Kidney capillary endothelial cell (primary cell): ENCODE results near the gene NRBF2.
"Not testable (repeated sequence)": the region's sequence is repeated elsewhere in the genome, so short reads cannot be mapped to it uniquely, and the experiment has no call there.

Experiments
- DNase-seq: peaks from one replicate; pipeline ENCODE4 v3.0.0-alpha.2; 2018; ENCODE audit warnings: low spot score

Gene NRBF2

DNA sequence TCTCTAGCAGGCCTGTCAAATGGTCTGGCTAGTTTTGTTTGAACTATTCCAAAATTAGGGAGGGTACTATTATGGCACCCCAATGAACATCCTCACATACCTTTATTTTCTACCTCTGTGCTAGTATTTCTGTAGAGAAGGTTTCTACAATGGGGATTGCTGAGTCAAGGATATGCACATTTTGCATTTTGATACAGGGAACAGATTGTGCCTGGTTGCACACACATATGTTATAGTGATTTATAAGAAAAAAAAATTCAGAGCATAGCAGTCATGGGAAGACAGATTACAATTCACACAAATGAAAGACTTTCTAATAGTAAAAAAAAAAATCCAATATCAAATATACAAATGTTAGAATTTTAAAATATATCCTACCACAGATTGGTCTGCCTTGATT is 14.1 kb upstream of the NRBF2 start:
- no peak for DNase-seq

DNA sequence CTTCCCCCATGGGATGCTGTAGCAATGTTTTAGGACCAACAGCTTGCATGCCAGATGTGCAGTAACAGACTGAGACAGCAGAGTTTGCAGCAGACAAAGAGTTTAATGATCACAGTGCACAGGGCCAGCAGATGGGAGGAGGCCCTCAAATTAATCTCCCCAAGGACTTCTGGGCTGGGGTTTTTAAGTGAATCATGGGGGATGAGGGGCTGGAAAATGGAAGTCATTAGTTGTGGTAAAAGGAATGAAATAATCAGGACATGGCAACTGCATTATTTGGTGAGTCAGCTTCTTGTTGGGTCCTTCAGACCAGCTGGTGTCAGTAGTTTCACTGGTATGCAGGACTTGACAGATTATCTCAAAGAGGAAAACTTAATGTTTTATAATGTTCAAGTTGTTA is 12.6 kb upstream of the NRBF2 start:
- no peak for DNase-seq

DNA sequence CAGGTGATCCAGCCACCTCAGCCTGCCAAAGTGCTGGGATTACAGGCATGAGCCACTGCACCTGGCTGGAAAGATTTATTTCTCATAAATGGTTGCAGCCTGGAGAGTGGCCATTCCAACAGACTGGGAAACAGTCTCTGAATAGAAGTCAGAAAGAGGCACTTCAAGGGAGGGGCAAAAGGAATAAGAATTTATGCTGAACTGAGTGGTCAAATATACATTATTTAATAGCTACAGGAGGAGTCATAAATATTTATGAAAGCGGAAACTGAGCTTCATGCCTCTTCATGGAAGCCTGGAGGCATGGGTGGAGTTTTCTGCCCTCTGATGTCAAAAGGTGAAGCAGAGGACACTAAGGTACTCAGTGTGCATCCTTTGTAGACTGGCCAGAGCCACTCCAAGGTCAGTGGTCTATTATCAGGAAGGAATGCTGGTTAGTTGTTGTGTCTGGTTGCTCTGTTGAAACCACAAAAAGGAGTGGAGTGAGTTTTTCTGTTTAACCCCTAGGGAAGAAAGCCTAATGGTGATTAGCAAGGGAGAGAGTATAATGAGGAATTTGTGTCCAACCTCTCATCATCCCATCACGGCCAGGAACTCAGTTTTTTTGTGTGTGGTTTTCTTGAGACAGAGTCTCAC is 9.3 kb upstream of the NRBF2 start:
- DNase-seq: no peak

DNA sequence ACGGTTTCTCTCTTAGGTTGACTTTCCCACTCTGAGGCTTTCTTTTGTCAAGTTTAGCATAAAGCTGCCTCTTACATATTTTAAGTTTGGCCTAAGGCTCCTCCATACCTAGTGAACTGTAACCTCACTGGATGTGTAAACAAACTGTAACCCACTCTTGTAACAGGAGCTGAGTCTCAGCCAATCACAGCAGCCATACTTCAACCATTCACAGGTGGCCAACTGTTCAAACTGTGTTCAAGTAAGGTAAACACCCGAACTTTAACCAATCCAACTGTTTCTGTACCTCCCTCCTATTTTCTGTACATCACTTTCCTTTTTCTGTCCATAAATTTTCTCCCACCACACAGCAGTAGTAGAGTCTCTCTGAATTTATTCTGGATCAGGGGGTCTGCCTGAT is 7.7 kb upstream of the NRBF2 start:
- DNase-seq: no peak

DNA sequence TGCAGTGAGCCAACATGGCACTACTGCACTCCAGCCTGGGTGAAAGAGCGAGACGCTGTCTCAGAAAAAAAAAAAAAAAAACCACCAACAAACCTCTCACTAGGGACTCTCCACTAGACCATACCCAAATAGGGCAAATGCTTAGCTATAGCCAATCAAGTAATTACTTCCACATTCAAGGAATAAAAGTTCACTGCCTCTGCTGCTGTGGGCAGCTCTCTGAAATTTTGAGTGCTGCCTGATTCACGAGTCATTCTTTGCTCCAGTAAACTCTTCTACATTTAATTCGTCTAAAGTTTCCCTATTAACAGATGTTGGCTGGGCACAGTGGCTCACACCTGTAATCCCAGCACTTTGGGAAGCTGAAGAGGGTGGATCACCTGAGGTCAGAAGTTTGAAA is 4.7 kb upstream of the NRBF2 start:
- no peak for DNase-seq

DNA sequence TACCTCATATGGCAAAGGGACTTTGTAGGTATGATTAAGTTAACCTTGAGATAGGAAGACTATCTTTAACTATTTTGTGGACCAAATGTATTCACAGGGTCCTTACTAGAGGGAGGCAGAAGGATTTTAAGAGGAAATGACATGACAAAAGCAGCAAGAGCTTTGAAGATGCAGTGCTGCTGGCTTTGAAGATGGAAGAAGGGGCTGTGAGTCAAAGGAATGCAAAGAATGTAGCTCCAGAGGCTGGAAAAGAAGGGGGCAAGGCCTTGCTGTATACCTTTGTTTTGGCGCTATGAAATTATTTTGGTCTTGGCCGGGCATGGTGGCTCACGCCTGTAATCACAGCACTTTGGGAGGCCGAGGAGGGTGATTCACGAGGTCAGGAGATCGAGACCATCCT is 3.2 kb upstream of the NRBF2 start:
- DNase-seq: no peak

DNA sequence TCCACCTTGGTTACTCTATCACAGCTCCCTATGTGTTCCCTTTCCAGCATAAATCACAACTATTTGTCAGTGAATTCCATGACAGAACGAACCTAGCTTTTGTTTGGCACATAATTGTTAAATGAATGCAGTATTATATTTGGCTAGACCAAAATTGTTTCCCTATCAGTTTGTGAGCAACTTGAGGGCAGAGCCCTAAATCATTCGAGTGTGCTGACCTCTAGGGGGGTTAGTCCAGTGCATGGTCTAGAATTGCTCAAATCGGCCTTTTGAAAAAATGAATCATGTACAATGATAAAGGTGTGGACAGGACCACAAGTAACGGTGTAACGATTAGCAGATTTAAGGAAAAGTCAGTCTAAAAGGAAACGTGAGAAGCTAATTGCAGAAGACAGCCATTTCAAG is 475 bp upstream of the NRBF2 start:
- DNase-seq: no peak

DNA sequence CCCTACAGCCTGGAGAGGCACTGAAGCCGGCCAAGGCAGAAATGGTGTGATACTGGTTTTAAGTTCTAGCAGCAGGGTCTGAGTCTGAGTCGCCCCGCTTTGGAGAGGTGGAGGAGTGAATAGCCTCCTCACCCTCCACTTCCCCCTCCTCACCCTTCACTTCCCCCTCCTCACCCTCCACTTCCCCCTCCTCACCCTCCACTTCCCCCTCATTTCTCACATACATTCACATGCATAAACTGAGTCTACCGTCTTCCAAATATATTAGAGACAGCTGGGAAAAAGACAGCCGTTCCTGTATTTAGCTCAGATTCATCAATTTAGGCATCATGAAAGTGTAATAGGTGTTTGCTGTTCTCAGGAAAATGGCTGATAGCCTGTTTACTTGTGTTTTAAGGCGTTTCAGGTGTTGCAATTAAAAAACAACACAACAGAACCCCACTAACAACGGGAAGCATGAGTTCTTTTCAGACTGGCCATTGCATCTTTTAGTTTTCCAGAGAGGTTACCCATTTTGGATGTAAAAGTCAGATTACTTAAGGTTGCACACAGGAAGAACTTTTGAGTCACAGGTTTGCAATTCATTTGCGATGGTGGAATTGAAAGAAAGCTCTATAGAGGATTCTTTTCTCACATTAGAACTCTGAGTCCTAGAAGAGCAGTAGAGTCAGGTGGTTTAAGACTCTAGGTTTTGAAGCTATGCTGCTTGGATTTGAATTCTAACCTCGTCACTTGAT is 861 bp downstream of the NRBF2 start:
- DNase-seq: peak; percentile 21

DNA sequence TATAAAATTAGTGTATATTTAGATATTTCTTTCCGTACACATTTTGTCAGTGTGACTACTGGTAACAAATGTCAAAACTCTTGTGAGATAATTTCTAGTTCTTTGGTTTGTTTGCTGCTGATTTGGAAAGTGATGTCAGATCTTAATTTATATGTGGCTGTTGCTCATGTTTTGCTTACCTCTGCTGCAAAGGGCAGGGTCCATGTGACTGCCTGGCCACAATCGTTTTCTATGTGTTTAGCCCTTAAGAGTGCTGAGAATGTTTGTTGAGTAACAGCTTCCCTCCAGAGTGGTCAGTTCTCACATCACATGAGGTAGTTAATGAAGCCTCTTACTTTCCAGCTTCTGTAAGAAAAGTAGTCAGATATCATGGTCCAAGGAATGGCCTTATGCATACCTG is 4.2 kb downstream of the NRBF2 start:
- no peak for DNase-seq

DNA sequence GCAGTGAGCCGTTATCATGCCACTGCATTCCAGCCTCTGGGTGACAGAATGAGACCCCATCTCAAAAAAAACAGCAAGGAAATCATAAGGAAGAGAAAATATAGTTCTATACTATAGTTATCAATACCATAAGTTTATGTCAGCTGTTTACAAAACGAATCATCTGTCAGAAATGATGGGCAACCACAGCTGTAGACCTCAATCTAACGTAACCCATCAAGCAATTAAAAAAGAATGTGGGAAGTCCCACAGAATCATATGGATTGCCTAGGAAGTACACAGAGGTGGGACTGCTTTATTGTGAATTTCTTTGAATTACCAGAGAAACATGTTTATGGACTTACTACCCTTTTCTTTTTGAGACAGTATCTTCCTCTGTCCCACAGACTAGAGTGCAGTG is 6.9 kb downstream of the NRBF2 start:
- DNase-seq: no peak

DNA sequence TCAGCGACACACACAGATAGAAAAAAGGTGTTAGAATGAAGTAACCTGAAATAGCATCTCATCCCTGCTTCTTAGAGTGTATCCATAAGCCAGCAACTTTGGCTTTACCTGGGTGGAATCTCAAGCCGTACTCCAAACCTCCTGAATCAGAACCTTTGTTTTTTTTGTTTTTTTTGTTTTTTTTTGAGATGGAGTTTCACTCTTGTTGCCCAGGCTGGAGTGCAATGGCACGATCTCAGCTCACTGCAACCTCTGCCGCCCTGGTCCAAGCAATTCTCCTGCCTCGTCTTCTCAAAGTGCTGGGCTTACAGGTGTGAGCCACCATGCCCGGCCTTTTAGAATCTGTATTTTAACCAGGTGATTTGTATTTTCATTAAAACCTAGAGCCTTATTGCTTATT is 9.0 kb downstream of the NRBF2 start:
- DNase-seq: no peak

DNA sequence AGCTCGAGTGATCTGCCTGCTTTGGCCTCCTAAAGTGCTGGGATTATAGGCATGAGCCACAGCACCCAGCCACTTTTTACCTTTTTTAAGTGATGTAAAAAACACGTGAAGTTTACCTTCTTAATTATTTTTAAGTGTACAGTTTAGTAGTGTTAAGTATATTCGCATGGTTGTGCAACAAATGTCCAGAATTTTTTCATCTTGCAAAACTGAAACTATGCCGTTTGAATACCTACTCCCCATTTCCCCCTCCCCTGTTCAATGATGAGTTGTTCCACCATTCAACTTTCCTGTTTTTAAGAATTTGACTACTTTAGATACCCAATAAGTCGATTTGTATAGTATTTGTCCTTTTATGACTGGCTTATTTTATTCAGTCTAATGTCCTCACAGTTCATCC is 10.9 kb downstream of the NRBF2 start:
- no peak for DNase-seq

DNA sequence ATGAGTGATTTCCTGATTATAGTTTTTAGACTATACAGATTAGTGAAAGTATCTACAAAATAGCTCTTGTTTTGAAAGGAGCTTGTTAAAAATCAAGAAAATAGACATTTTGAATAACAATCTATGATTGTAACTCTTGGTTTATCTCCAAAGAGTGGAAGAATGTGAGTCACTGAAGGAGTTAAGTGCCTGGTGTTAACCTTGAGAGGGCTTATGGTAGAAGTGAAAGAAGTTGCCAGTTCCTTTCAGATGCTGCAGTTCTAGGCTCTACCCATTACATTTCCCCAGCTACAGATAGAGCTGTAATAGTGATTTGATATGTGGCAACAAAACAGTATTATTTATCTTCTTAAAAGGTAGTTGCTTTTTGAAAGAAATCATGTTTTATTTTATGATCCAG is 12.7 kb downstream of the NRBF2 start:
- no peak for DNase-seq

DNA sequence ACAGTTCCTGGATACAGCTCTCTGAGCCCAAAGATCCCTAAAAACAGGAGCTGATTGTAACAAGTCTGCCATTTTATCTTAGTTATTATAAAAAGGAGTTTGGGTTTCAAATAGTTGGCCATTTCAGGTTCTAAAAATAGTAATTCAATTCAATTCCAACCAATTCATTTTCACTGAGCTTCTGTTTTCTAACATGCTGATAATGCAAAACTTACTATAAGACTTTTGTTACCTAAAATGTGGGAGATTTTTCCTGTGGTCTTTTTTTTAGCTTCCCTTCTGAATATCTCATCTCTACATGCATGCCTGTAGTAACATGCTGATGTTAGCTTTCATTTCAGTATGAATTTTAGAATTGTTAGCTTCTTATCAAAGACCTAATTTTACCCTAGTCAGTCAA is 13.4 kb downstream of the NRBF2 start:
- no peak for DNase-seq

DNA sequence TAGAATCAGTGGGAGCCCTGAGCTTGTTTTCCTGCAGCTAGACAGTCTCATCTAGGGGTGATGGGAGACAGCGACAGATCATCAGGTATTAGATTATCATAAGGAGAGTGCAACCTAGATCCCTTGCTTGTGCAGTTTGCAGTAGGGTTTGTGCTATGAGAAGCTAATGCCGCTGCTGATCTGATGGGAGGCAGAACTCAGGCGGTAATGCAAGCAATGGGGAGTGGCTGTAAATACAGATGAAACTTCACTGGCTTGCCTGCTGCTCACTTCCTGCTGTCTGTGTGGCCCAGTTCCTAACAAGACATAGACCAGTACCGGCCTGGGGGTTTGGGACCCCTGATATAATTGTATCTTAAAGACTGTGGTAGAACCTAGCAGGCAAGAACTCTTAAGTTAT is 17.6 kb downstream of the NRBF2 start:
- no peak for DNase-seq

DNA sequence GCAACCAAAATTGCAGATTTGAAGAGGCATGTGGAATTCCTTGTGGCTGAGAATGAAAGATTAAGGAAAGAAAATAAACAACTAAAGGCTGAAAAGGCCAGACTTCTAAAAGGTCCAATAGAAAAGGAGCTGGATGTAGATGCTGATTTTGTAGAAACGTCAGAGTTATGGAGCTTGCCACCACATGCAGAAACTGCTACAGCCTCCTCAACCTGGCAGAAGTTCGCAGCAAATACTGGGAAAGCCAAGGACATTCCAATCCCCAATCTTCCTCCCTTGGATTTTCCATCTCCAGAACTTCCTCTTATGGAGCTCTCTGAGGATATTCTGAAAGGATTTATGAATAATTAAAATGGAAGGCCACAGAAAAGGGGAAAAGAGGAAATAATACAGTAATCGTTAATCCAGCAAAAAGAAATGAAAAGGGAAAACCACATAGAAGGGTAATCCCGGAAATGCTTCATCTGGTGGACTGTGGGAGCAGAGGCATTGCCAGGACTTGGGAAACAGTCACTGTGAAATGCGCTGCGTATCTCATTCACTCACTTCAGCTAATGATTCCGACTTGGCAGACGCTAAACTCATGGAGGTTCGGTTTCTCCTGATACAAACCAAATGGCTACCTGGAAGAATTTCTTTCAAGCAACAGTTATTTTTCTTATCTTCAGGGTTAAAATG is 20.9 kb downstream of the NRBF2 start:
- DNase-seq: not testable (repeated sequence)

DNA sequence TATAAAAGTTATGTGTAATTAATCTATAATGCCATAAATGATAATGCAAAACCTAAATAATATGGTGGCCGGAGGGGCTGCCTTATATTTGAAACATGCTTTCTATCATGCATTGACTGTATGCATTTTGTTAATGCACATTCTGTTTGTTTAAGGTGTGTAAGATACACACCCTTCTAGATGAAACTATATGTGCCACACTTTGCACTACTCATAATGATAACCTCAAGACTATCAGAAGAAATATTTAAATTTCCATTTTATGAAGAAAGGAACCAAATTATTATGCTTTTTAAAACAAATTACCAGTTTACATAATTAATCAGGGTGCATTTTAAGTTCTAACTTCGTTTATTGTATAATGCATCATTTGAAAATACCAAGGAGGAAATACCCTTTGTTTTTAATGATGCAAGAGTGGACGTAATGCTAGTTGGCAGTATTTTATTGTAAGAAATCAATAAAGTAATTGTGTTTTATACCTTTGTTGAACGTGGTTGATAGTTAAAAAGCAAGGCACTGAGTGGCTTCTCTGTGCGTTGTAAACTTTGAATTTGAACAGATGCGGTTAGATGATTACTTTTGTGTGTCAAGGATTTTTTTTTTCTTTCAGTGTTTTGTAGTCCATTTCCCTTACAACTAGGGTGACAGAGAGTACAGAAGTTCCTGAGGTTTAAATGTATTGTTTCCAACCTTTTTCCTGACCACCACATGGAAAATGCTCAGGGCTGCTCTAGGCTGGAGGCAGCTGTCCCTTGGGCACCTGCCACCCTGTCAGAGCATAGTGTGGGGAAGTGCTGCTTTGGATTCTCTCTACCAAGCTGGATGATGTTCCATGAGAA is 21.6 kb downstream of the NRBF2 start:
- no peak for DNase-seq

DNA sequence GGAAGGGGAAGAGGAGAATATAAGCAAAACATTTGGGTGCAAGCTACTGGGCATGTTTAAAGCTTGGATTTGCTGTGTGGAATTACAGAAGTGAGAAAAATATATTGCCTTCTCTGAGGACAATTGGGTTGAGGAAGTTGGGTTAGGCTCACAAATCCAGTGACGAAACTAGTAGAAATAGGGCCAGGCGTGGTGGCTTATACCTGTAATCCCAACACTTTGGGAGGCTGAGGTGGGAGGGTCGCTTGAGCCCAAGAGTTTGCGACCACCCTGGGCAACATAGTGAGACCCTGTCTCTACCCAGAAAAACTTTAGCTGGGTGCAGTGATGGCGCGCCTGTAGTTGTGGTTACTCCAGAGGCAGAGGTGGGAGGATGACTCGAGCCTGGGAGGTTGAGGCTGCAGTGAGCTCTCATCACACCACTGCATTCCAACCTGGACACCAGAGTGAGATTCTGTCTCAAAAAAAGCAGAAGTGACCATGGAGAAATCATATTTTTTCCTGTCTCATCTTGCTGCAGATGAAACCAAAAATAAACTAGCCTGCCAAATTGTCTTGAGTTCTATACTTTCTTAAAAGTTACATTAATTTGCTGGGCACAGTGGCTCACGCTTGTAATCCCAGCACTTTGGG is 22.4 kb downstream of the NRBF2 start:
- DNase-seq: no peak

DNA sequence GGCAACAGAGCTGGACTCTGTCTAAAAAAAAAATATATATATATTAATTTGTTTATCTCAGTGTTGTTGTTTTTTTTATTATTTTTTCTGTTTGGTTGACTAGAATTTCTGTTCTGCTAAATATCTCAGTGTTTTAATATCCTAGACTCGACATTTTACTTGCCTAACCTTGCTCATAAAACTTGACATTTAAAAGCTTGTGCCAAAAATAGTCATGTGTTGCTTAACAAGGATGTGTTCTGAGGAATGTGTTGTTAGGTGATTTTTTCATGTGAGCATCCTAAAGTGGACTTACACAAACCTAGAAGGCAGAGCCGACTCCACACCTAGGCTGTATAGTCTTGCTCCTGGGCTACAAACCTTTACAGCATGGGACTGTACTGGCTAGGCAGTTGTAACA is 23.1 kb downstream of the NRBF2 start:
- DNase-seq: no peak

DNA sequence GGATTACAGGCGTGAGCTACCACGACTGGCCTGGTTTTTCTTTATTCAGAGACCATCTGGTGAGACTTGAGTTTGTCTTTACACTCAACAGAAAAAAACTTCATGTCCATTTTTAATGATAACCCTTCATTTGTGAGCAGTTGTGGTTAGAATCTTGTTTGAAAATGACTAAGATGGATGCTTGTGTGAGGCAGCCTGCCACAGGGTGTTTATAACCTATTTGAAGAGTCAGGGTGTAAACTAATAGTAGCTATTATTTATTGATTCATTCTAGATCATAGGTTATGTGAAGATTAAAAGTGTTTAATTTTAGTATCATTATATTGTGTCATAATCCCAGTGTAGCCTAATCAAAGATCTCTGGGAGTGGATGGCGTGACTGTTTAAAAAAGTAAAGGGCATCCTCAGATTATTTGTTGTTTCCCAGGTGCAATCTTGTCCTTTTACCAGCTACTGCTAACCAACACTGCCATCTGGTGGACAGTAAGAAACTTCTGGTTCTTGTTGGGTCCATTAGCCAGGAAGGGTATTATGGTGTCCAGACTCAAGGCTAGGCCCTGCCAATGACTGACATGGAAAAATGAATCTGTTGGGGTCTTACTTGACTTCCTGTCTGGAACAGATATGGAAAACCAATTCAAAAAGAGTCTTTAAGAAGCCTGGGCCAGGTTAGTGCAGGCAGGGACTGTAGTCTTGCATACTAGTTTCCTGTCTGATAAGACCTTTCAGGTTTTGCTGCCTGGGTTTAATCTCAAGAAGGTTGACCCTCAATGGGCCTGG is 24.9 kb downstream of the NRBF2 start:
- DNase-seq: peak; percentile 78

DNA sequence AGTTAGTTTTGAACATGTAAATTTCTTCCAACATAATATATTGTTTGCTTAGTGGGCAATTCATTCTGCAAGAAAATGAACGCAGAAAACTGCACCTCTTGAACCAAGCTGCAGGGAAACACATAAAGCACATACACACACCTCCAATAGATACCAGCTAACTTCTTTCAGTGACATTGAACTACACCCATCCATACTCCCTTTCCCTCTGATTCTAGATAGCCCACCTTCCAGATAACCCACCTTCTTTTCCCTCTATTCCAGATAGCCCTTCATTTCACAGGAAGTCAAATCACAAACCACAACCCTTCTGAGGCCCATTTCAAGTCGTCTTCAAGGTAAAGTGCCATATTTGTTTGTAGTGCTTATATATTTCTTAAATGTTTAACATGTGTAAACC is 28.5 kb downstream of the NRBF2 start:
- no peak for DNase-seq
